Dendritic cell treated with granulocyte-macrophage colony-stimulating factor and Interleukin-4, amounts not matched to agents 40 ng/mL and 50 ng/mL, for 4 days (primary cell): ENCODE data around the gene SPINK4.

ENCODE experiments used
- H3K27ac Mint-ChIP-seq: one replicate; pipeline ENCODE4 v1.8.0; 2022; ENCODE audit warnings: mild to moderate bottlenecking, mixed read lengths
- H3K27me3 Mint-ChIP-seq: one replicate; pipeline ENCODE4 v1.8.0; 2022; ENCODE audit warnings: mild to moderate bottlenecking, mixed read lengths
- H3K36me3 Mint-ChIP-seq: one replicate; pipeline ENCODE4 v1.8.0; 2022; ENCODE audit warnings: low read depth, mixed read lengths
- H3K4me1 Mint-ChIP-seq: one replicate; pipeline ENCODE4 v1.8.0; 2022; ENCODE audit warnings: low read depth, mixed read lengths
- H3K4me3 Mint-ChIP-seq: one replicate; pipeline ENCODE4 v1.8.0; 2022; ENCODE audit warnings: mild to moderate bottlenecking, moderate library complexity, mixed read lengths
- H3K9me3 Mint-ChIP-seq: one replicate; pipeline ENCODE4 v1.8.0; 2022; ENCODE audit warnings: mixed read lengths
- intact Hi-C: fragments of 100-400 bp; cut with micrococcal nuclease; formaldehyde crosslinking; loops from one replicate; pipeline ENCODE4 v1.15.0; 2022

SPINK4 gene

GRCh38 chr9:33297432-33297831, 57.5 kb downstream of the SPINK4 start:
- Mint-ChIP-seq H3K4me3 (no peak overlapping the region), H3K27me3 (no peaks in the 10 kb centered on the region), H3K27ac (peak overlapping the region; percentile 86), H3K36me3 (peaks cover 87% of the 10 kb centered on the region), H3K4me1 (peaks cover 55% of the 10 kb centered on the region), H3K9me3 (no peaks in the 10 kb centered on the region)
- intact Hi-C loops = loop anchor here (10.0 kb wide), 1 partner anchor 177 kb away; the partner anchor contains the start of gene NOL6
